Vagina (tissue), 2 donors: ENCODE measurements around the gene PPP6R2.

Source experiments
- CTCF ChIP-seq, 3 experiments: fragments of 450-650 bp in 2 of 3; fragments of 200-600 bp in 1 of 3; sonication (generic) in 1 of 3; IDR thresholded peaks; one replicate each; pipeline ENCODE4 v1.5.1; 2017 to 2019; ENCODE audit warnings: antibody characterized with exemption in 3 of 3, mild to moderate bottlenecking in 2 of 3, moderate library complexity in 2 of 3
- POLR2A ChIP-seq, 2 donors: fragments of 450-650 bp; IDR thresholded peaks; one replicate each; pipeline ENCODE4 v1.6.1; 2017; ENCODE audit warnings: antibody characterized with exemption in 2 of 2, mild to moderate bottlenecking in 2 of 2, moderate library complexity in 2 of 2

- TF ChIP-seq CTCF (IDR thresholded peaks at IDR 0.05) (no peak), POLR2A (IDR thresholded peaks at IDR 0.05) (no peak)
Observed at GRCh38 chr22:50307890-50308596, 35.1 kb upstream of the PPP6R2 start.
